DLD1 (cell line): Measurements from ENCODE around the gene SUPT5H.
"Not testable (repeated sequence)": the region's sequence is repeated elsewhere in the genome, so short reads cannot be mapped to it uniquely, and the experiment has no call there.

ENCODE experiments used
- in situ Hi-C: cut with HindIII; loops from 2 replicates; pipeline ENCODE4 v1.10.0; 2017; ENCODE audit warnings: low sequenced_read_pairs

Gene SUPT5H

DNA sequence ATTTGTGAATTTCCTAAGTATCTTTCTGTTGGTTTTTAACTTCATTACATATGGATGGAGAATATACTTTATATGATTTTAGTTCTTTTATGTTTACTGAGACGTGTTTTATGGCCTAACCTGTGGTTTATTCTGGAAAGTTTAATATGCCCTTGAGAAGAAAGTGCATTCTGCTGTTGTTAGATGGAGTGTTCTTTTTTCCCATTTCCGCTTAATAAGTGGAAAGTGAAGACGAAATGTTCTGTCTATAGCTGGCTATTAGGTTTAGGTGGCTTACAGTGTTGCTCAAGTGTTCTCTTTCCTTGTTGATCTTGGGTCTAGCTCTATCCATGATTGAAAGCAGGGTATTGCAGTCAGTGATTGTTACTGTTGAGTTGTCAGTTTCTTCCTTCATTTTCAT, 18.0 kb downstream of the SUPT5H start:
- in situ Hi-C loops = no loop called here

DNA sequence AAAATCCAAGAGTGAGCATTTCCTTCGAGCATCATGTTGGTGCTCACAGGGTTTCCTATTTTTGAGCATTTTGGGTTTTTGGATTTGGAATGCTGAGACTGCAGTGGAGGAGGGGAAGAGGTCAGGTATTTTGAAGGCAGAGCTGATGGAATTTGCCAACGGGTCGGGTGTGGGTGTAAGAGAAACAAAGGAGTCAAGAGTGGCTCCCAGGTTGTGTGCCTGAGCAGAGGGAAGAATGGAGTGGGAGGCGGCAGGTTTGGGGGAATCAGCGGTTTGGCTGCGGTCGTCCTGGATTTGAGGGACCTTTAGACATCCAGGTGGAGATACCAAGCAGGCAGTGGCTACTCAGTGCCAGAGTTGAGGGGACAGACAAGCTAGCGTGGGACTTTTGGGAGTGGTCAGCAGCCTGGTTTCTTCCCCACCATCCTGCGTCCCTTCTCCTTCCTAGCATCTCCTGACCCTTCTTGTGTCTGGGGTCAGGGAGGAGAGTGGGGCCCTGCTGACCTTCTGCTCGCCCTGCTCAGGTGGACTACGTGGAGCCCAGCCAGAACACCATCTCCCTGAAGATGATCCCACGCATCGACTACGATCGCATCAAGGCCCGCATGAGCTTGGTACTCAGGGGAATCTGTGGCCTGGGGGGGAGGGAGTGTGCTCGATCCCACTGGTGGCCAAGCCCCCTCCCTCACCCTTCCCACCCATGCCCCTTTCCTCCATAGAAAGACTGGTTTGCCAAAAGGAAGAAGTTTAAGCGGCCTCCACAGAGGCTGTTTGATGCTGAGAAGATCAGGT, 20.8 kb downstream of the SUPT5H start:
- in situ Hi-C loops = no loop called here

DNA sequence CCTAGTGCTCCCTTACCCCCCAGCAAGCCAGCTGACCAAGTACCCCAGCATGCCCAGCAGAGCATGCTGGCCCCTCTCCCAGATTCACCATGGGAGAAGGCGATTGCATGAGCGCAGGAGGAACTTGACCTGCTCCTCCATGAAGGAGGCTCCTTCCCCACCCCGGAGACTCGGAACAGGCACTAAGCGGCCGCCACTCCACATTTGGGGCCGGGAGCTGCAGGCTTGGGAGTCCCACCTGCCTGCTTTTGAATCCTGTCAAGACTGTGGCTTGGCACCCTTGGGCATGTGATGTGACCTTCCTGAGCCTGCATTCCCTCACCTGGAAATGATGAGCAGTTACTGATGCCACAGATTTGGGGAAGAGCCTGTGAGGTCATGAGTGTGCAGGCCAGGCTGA, 22.6 kb downstream of the SUPT5H start:
- in situ Hi-C loops = no loop called here

DNA sequence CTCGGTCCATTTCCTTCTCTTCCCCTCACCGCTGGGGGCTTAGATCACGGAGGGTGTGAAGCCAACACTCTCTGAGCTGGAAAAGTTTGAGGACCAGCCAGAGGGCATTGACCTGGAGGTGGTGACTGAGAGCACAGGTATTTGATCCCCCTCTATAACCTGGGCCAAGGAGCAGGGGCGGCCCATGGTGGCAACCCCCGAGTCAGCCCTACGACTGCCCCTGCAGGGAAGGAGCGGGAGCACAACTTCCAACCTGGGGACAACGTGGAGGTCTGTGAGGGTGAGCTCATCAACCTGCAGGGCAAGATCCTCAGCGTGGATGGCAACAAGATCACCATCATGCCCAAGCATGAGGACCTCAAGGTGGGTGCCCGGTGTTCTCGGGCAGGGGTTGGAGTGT, 23.7 kb downstream of the SUPT5H start:
- in situ Hi-C loops = no loop called here

DNA sequence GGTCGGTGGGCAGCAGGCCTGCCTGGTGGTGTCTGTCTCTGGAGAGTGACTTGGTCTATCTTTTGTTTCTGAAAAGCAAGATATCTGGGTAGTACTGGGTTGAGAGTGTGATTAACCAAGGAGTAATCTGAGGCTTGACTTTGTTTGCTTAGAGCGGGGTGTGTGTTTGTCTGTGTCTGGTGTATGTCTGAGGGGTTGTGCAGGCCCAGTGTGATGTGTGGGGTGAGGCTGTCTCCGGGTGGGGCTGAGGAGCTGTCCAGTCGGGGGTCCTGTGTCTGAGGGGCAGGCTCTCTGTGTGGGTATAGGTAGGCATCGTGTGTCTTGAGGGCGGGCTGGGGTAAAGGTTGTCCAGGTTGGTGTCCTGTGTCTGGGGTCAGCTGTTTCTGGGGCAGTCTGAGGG, 24.2 kb downstream of the SUPT5H start:
- in situ Hi-C loops = no loop called here

DNA sequence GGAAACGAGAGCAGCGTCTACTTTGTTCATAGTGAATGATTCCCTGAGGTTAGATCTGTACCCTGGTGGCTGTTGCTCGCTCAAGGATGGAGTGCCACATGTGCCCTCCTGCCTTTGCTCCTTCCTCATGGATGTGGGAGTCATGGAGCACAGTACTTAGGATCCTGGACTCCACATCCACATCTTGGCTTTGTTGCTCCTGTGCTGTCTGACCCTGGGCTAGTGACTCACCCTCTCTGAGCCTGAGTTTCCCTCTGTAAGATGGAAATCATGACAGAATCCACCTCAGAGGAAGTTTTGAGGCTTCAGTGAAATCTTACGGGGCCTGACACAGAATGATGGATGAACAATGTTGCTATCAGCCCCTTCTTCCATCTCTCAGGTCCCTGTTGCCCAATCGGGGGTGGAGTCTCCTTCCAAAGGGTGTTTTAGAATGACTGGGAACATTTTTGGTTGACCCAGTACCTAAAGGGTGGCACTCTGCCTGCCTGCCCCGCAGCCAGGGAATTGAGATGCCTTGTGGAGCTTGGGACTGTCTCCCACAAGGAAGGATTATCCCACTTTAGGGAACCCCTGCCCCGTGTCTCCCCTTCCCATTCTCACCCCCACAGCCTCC, 25.4 kb downstream of the SUPT5H start:
- in situ Hi-C loops = no loop called here

DNA sequence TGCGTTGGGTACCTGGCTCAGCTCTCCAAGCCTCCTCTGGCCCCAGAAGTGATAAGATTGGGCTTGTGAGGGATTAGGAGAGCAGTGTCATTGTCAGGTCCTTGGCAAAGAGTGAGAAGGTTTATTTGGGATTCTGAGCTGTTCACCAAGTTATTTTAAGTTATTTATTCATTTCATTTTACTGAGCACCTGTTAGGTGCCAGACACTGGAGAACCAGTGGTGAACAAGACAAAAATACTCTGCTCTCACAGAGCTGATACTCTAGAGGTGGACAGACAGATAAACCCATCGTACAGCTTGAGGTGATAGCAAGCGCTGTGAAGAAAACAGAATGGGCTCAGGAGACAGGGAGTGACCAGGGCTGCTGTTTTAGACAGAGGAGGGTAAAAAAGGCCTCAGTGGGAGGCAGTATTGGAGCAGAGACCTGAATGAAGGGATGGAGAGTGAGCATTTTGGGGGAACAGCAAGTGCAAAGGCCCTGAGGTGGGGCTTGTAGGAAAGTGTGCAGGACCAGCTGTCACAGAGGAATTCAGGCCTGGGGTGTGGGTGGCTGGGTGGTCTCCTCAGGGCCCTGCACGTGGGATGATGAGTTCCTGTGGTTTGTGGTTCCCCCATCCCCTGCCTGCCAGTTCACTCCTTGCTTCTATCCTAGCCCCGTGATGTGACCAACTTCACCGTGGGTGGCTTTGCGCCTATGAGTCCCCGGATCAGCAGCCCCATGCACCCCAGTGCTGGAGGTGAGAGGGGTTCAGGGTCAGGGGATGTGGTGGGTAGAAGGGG, 26.6 kb downstream of the SUPT5H start:
- in situ Hi-C loops = no loop called here

DNA sequence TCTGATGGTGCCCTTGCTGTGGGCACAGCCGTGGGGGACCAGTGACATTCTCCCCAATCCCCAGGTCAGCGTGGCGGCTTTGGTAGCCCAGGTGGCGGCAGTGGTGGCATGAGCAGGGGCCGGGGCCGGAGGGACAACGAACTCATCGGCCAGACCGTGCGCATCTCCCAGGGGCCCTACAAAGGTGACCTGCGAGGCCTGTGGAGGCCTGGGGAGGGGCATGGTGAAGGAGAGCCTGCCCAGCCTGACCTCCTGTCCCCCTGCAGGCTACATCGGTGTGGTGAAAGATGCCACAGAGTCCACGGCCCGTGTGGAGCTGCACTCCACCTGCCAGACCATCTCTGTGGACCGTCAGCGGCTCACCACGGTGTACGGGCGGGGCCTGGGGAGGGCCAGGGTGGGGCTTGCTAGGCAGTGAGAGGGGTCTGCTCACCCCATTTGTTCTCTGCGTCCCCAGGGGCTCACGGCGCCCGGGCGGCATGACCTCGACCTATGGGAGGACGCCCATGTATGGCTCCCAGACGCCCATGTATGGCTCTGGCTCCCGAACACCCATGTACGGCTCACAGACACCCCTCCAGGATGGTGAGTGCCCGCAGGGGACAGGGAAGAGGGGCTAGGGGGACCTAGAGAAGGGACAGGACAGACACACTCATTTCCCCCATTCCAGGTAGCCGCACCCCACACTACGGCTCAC, 27.5 kb downstream of the SUPT5H start:
- in situ Hi-C loops = no loop called here

DNA sequence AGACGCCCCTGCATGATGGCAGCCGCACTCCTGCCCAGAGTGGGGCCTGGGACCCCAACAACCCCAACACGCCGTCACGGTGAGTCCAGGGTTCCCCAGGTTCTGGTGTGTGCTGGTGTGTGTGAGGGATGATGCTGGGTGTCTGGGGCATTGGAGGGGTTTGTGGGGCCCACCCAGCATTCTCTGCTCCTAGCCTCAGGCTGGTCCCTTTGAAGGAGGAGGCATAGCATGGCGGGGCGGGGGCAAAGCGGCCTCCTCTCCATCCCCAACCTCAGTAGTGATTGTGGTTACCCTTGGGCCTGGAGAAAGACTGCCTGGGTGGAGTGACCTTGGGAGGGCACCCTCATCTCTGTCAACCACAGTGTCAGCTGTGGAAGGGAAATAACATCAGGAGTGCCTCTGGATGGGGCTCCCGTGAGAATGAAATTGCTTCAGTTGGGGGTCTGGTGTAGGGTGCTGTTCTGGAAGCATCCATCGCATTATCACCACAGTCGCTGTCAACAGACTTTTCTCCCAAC, 28.1 kb downstream of the SUPT5H start:
- in situ Hi-C loops = no loop called here

DNA sequence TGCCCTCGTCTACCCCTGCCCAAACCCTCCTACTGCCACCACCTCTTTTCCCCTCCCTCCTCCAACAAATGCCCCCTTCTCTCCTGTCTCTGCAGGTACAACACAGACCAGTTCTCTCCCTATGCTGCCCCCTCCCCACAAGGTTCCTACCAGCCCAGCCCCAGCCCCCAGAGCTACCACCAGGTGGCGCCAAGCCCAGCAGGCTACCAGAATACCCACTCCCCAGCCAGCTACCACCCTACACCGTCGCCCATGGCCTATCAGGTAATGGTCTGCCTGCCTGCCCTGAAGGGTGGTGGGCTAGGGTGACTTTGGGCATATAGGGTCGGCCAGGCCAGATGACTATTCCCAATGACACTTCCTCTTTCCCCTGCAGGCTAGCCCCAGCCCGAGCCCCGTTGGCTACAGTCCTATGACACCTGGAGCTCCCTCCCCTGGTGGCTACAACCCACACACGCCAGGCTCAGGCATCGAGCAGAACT, 28.8 kb downstream of the SUPT5H start:
- in situ Hi-C loops = no loop called here

DNA sequence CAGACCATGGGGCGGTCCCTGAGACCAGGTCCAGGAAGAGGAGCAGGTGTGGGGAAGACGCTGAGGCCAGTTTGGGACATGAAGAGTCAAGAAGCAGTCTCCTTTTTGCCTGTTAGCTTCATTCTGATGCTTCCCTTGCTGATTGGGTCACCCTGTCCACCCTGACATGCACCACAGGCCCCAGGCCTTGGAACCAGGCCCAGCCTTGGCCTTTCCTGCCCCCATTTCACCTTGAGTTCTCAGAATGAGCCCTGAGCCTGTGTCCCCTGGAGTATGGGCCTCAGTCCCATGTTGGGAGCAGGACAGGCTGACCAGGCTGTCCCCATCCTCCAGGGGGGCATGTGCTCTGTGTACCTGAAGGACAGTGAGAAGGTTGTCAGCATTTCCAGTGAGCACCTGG, 30.4 kb downstream of the SUPT5H start:
- in situ Hi-C loops = no loop called here

DNA sequence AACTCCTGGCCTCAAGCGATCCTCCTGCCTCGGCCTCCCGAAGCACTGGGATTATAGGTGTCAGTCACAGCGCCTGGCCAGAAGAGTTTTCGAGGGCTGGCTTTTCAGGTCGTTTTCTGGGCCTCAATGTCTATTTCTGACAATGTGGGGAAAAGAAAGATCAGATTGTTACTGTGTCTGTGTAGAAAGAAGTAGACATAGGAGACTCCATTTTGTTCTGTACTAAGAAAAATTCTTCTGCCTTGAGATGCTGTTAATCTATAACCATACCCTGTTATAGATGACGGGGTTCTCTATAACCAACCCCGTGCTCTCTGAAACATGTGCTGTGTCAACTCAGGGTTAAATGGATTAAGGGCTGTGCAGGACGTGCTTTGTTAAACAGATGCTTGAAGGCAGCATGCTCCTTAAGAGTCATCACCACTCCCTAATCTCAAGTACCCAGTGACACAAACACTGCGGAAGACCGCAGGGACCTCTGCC, 34.0 kb downstream of the SUPT5H start:
- in situ Hi-C loops = not testable (repeated sequence)

DNA sequence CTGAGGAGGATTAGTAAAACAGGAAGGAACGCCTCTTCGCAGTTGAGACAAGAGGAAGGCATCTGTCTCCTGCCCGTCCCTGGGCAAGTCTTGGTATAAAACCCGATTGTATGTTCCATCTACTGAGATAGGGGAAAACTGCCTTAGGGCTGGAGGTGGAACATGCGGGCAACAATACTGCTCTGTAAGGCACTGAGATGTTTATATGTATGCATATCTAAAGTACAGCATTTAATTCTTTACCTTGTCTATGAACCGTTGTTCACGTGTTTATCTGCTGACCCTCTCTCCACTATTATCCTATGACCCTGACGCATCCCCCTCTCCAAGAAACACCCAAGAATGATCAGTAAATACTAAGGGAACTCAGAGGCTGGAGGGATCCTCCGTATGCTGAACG, 34.5 kb downstream of the SUPT5H start:
- in situ Hi-C loops = no loop called here

DNA sequence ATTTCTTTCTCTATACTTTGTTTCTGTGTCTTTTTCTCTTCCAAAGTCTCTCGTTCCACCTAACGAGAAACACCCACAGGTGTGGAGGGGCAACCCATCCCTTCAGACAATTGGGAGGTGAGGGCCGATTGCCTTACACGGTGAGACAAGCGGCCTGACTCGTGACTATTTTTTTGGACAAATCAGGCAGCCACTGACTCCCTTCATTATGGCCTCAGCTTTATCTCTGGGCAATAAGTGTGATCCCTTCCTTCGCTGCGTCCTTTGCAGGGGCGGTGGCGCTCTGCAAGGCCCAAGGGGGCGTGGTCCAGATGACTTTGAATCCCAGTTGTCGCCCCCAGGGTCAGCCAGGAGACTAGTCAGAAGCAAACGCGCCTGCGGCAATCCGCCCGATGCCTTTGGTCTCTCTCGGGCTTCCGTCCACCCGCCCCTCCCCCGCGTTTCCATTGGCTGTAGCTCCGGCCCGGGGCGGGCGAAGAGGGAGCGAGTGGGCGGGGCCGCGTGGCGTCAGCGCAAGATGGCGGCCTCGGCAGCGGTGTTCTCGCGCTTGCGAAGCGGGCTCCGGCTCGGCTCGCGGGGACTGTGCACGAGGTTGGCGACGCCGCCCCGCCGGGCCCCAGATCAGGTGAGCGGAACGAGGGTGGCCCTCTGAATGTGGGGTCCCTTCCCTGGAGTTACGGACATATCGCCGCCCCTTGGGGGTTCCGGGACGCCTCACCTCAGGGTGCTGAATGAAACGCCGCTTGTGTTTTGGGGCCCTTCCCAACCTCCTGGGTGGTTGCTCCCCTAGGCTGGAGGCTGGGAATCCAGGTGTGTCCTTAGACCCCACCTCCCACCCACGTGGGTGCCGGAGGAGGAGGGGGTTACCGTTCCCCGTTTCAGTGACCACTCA, 35.2 kb downstream of the SUPT5H start, which contains the start of gene TIMM50:
TSS of gene TIMM50 (plus strand) at position 502 of the 892 bp plus-strand sequence. CDS start at position 518, 16 bp downstream.
- in situ Hi-C loops = no loop called here

DNA sequence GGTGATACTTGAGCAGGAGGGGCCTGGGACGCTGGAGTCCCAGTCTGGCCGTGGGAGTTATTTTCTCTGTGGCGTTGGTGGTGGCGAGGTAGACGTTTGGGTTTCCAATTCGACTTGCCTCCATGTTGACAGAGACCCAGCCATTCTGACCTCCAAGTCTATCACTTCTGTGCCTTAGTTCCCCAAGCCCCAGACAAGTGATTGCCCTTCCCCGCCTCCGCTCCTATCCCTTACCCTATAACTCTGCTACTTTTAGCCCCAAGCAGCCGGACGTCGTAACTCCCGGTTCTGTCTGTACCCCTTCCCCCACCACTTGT, 35.8 kb downstream of the SUPT5H start:
- in situ Hi-C loops = no loop called here

DNA sequence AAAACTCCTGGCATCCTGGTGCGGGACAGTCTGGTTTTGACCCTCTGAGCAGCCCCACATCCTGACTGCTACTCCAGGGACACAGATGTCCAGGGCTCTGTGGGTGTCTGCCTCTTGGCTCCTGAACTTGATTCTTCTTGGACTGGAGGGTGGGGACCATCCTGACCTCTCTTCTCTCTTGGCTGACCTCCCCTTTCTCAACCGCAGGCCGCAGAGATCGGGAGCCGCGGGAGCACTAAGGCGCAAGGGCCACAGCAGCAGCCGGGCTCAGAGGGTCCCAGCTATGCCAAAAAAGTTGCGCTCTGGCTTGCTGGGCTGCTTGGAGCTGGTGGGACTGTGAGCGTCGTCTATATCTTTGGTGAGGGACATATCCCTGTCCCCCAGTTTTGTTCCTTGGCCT, 36.3 kb downstream of the SUPT5H start:
- in situ Hi-C loops = no loop called here

DNA sequence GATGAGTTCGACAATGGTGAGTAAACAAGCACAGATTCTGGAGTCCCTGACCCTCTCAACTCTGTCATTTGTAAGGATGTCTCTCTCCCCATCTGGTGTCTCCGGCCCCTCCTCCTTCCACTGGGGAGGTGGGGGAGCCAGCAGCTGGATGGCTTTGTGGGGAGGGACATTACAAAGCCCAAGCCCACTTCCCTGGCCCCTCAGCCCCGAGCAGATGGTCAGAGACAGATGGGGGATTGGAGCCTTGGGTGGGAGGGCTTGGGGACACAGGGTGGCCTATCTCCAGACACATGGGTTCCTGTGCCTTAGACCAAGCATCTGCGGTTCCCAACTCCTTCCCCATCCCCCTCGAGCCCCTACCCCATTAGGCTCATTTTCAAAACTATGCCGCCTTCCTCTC, 37.8 kb downstream of the SUPT5H start:
- in situ Hi-C loops = no loop called here

DNA sequence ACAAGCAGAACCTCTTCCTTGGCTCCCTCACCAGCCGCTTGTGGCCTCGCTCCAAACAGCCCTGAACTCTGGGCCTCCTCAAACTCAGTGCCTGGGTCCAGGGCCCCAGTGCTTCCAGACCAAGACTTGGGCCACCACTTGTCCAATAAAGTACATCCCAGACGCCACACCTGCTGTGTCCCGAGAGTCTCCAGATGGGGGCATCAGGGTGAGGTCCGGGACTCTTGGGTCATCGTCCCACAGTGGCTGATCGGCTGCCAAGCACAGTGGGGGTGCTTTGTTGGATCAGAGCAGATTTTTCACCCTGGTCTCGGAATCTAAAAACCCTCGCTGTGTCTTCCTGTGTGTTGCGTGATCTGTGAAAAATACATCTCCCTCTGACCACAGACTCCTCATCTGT, 44.4 kb downstream of the SUPT5H start:
- in situ Hi-C loops = no loop called here

DNA sequence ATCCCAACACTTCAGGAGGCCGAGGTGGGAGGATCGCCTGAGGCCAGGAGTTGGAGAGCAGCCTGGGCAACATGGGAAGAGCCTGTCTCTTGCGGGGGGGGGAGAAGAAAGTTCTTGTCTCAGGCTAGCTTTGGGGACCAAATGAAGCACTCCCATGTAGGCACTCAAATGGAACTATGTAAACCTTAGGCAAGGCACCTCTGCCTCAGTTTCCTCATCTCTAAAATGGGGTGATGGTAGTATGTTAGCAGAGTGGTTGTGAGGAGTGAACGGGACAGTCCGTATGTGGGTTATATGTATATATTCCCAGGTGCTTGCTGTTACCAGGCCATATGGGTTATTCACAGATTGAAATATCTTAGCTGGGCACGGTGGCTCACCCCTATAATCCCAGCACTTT, 46.8 kb downstream of the SUPT5H start:
- in situ Hi-C loops = no loop called here

DNA sequence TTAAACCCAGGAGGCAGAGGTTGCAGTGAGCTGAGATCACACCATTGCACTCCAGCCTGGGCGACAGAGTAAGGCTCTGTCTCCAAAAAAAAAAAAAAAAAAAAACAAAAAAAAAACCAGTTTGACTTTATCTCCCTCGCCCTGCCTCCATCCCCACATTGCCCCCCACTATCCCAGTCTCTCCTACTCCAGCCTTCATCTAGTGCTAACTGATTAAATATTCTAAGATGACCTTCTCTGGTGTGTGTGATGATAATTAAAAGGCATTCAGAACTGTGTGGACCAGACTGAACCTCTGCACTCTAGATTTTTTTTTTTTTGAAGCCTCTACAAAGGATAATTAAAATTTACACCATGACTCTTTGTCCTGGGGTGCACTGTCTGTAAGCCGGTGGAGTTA, 47.4 kb downstream of the SUPT5H start:
- in situ Hi-C loops = no loop called here
